Stimulated activated memory B cell treated with anti-CD40 and anti-IgM and Interleukin-4, amounts not matched to agents 10 μg/mL and 1 μg/mL and 100 μg/mL, for 72 hours (primary cell): ENCODE results near the gene RBM45.
A peak's percentile ranks its signal among the peaks of the same experiment; 100 is the strongest.

ENCODE experiments used
- ATAC-seq: fragments of 150-1000 bp; cut with Tn5 transposase; 2 replicates; pipeline ENCODE4 v1.10.0; 2021
- H3K27ac Mint-ChIP-seq: one replicate; pipeline ENCODE4 v1.8.0; 2022; ENCODE audit warnings: mild to moderate bottlenecking, mixed read lengths
- H3K27me3 Mint-ChIP-seq: one replicate; pipeline ENCODE4 v1.8.0; 2022; ENCODE audit warnings: mixed read lengths
- H3K36me3 Mint-ChIP-seq: one replicate; pipeline ENCODE4 v1.8.0; 2022; ENCODE audit warnings: mixed read lengths
- H3K4me1 Mint-ChIP-seq: one replicate; pipeline ENCODE4 v1.8.0; 2022; ENCODE audit warnings: mixed read lengths
- H3K4me3 Mint-ChIP-seq: one replicate; pipeline ENCODE4 v1.8.0; 2022; ENCODE audit warnings: mild to moderate bottlenecking, moderate library complexity, mixed read lengths
- H3K9me3 Mint-ChIP-seq: one replicate; pipeline ENCODE4 v1.8.0; 2022; ENCODE audit warnings: mixed read lengths

RBM45 gene

GRCh38 chr2:178084273-178084672 lies 28.0 kb upstream of the RBM45 start:
- no peak overlapping the region for H3K27ac Mint-ChIP-seq
- H3K36me3 Mint-ChIP-seq = no peaks in the 10 kb centered on the region
- H3K4me3 Mint-ChIP-seq = no peak overlapping the region
- no peaks in the 10 kb centered on the region for H3K4me1 Mint-ChIP-seq
- no peak for ATAC-seq
- H3K27me3 Mint-ChIP-seq = peaks cover 8% of the 10 kb centered on the region
- no peaks in the 10 kb centered on the region for H3K9me3 Mint-ChIP-seq

GRCh38 chr2:178088774-178089270 lies 23.4 kb upstream of the RBM45 start:
- no peaks in the 10 kb centered on the region for H3K4me1 Mint-ChIP-seq
- no peaks in the 10 kb centered on the region for H3K36me3 Mint-ChIP-seq
- H3K4me3 Mint-ChIP-seq = no peak overlapping the region
- no peak for ATAC-seq
- no peak overlapping the region for H3K27ac Mint-ChIP-seq
- H3K27me3 Mint-ChIP-seq = peaks cover 24% of the 10 kb centered on the region
- no peaks in the 10 kb centered on the region for H3K9me3 Mint-ChIP-seq

GRCh38 chr2:178093471-178093870 lies 18.8 kb upstream of the RBM45 start:
- Mint-ChIP-seq H3K36me3 (no peaks in the 10 kb centered on the region), H3K27ac (no peak overlapping the region), H3K4me3 (no peak overlapping the region), H3K27me3 (peaks cover 26% of the 10 kb centered on the region), H3K9me3 (peaks cover 3% of the 10 kb centered on the region), H3K4me1 (no peaks in the 10 kb centered on the region)
- ATAC-seq = no peak

- Mint-ChIP-seq H3K36me3 (no peaks in the 10 kb centered on the region), H3K4me3 (no peak overlapping the region), H3K9me3 (no peaks in the 10 kb centered on the region), H3K4me1 (no peaks in the 10 kb centered on the region), H3K27ac (no peak overlapping the region), H3K27me3 (peaks cover 6% of the 10 kb centered on the region)
- ATAC-seq = no peak
Measured at GRCh38 chr2:178101321-178102079, 10.7 kb upstream of the RBM45 start.

GRCh38 chr2:178105566-178105965 lies 6.7 kb upstream of the RBM45 start:
- H3K4me3 Mint-ChIP-seq = no peak overlapping the region
- H3K36me3 Mint-ChIP-seq = no peaks in the 10 kb centered on the region
- H3K27ac Mint-ChIP-seq = no peak overlapping the region
- ATAC-seq = no peak
- H3K4me1 Mint-ChIP-seq = peaks cover 6% of the 10 kb centered on the region
- H3K27me3 Mint-ChIP-seq = no peaks in the 10 kb centered on the region
- no peaks in the 10 kb centered on the region for H3K9me3 Mint-ChIP-seq

GRCh38 chr2:178106053-178106452 lies 6.2 kb upstream of the RBM45 start:
- H3K4me1 Mint-ChIP-seq = peaks cover 6% of the 10 kb centered on the region
- H3K27me3 Mint-ChIP-seq = no peaks in the 10 kb centered on the region
- H3K4me3 Mint-ChIP-seq = no peak overlapping the region

GRCh38 chr2:178108176-178108575 lies 4.1 kb upstream of the RBM45 start:
- Mint-ChIP-seq H3K4me1 (peaks cover 22% of the 10 kb centered on the region), H3K27ac (no peak overlapping the region), H3K4me3 (no peak overlapping the region), H3K9me3 (peaks cover 2% of the 10 kb centered on the region), H3K27me3 (no peaks in the 10 kb centered on the region), H3K36me3 (no peaks in the 10 kb centered on the region)
- no peak for ATAC-seq

More at GRCh38 chr2:178106053-178106452, 6.2 kb upstream of the RBM45 start:
- H3K27ac Mint-ChIP-seq = no peak overlapping the region
- H3K36me3 Mint-ChIP-seq = no peaks in the 10 kb centered on the region
- no peak for ATAC-seq
- H3K9me3 Mint-ChIP-seq = no peaks in the 10 kb centered on the region

GRCh38 chr2:178109813-178110212 lies 2.4 kb upstream of the RBM45 start:
- peaks cover 34% of the 10 kb centered on the region for H3K4me1 Mint-ChIP-seq
- H3K36me3 Mint-ChIP-seq = no peaks in the 10 kb centered on the region
- H3K27me3 Mint-ChIP-seq = no peaks in the 10 kb centered on the region
- peaks cover 2% of the 10 kb centered on the region for H3K9me3 Mint-ChIP-seq
- no peak overlapping the region for H3K27ac Mint-ChIP-seq
- no peak overlapping the region for H3K4me3 Mint-ChIP-seq
- ATAC-seq = no peak

- H3K4me3 Mint-ChIP-seq = no peak overlapping the region
Measured at GRCh38 chr2:178110681-178111080, 1.6 kb upstream of the RBM45 start.

GRCh38 chr2:178111743-178112142 lies 494 bp upstream of the RBM45 start:
- H3K36me3 Mint-ChIP-seq = no peaks in the 10 kb centered on the region
- H3K4me1 Mint-ChIP-seq = peaks cover 39% of the 10 kb centered on the region
- peak overlapping the region; percentile 92 for H3K27ac Mint-ChIP-seq
- ATAC-seq = no peak
- H3K4me3 Mint-ChIP-seq = peak overlapping the region; percentile 97
- H3K27me3 Mint-ChIP-seq = no peaks in the 10 kb centered on the region
- H3K9me3 Mint-ChIP-seq = peaks cover 2% of the 10 kb centered on the region

More at GRCh38 chr2:178110681-178111080, 1.6 kb upstream of the RBM45 start:
- peaks cover 2% of the 10 kb centered on the region for H3K9me3 Mint-ChIP-seq
- H3K4me1 Mint-ChIP-seq = peaks cover 39% of the 10 kb centered on the region
- no peak for ATAC-seq
- H3K36me3 Mint-ChIP-seq = no peaks in the 10 kb centered on the region
- H3K27ac Mint-ChIP-seq = no peak overlapping the region
- H3K27me3 Mint-ChIP-seq = no peaks in the 10 kb centered on the region

- ATAC-seq = no peak
- peaks cover 2% of the 10 kb centered on the region for H3K9me3 Mint-ChIP-seq
- H3K4me1 Mint-ChIP-seq = peaks cover 39% of the 10 kb centered on the region
- H3K27me3 Mint-ChIP-seq = no peaks in the 10 kb centered on the region
- peaks cover 7% of the 10 kb centered on the region for H3K36me3 Mint-ChIP-seq
- H3K27ac Mint-ChIP-seq = no peak overlapping the region
- no peak overlapping the region for H3K4me3 Mint-ChIP-seq
Measured at GRCh38 chr2:178114462-178114861, 2.2 kb downstream of the RBM45 start.

GRCh38 chr2:178115271-178115670 lies 3.0 kb downstream of the RBM45 start:
- Mint-ChIP-seq H3K27me3 (no peaks in the 10 kb centered on the region), H3K9me3 (peaks cover 2% of the 10 kb centered on the region), H3K4me1 (peaks cover 33% of the 10 kb centered on the region), H3K27ac (no peak overlapping the region), H3K36me3 (peaks cover 13% of the 10 kb centered on the region), H3K4me3 (no peak overlapping the region)
- no peak for ATAC-seq

- H3K27ac Mint-ChIP-seq = no peak overlapping the region
- peaks cover 33% of the 10 kb centered on the region for H3K36me3 Mint-ChIP-seq
- no peak for ATAC-seq
- H3K9me3 Mint-ChIP-seq = no peaks in the 10 kb centered on the region
- no peak overlapping the region for H3K4me3 Mint-ChIP-seq
- peaks cover 22% of the 10 kb centered on the region for H3K4me1 Mint-ChIP-seq
- H3K27me3 Mint-ChIP-seq = no peaks in the 10 kb centered on the region
Measured at GRCh38 chr2:178117725-178118124, 5.5 kb downstream of the RBM45 start.

- H3K36me3 Mint-ChIP-seq = peaks cover 49% of the 10 kb centered on the region
- ATAC-seq = no peak
- no peak overlapping the region for H3K27ac Mint-ChIP-seq
Measured at GRCh38 chr2:178119179-178119922, 7.1 kb downstream of the RBM45 start.

GRCh38 chr2:178123163-178123562 lies 10.9 kb downstream of the RBM45 start:
- no peaks in the 10 kb centered on the region for H3K9me3 Mint-ChIP-seq
- no peak overlapping the region for H3K4me3 Mint-ChIP-seq
- no peak overlapping the region for H3K27ac Mint-ChIP-seq
- peaks cover 63% of the 10 kb centered on the region for H3K36me3 Mint-ChIP-seq
- ATAC-seq = no peak
- no peaks in the 10 kb centered on the region for H3K4me1 Mint-ChIP-seq
- no peaks in the 10 kb centered on the region for H3K27me3 Mint-ChIP-seq

More at GRCh38 chr2:178119179-178119922, 7.1 kb downstream of the RBM45 start:
- H3K27me3 Mint-ChIP-seq = no peaks in the 10 kb centered on the region
- peaks cover 9% of the 10 kb centered on the region for H3K4me1 Mint-ChIP-seq
- H3K4me3 Mint-ChIP-seq = no peak overlapping the region
- H3K9me3 Mint-ChIP-seq = no peaks in the 10 kb centered on the region

- Mint-ChIP-seq H3K4me3 (no peak overlapping the region), H3K9me3 (no peaks in the 10 kb centered on the region), H3K4me1 (no peaks in the 10 kb centered on the region), H3K27ac (no peak overlapping the region), H3K27me3 (no peaks in the 10 kb centered on the region), H3K36me3 (peaks cover 61% of the 10 kb centered on the region)
- ATAC-seq = no peak
Measured at GRCh38 chr2:178125125-178125524, 12.9 kb downstream of the RBM45 start.
